NCI-H524 (cell line): ENCODE measurements around the gene HYOU1.
"Not testable (repeated sequence)": the region's sequence is repeated elsewhere in the genome, so short reads cannot be mapped to it uniquely, and the experiment has no call there.

Experiments
- DNase-seq, 2 experiments: peaks; one replicate each; lab custom pipeline; 2025; lab: John Stamatoyannopoulos, UW

Gene HYOU1

GRCh38 chr11:119046489-119046888 is 10.5 kb downstream of the HYOU1 start:
- no peak for DNase-seq

- DNase-seq = no peak
Measured at GRCh38 chr11:119044708-119045107, 12.3 kb downstream of the HYOU1 start.

DNA sequence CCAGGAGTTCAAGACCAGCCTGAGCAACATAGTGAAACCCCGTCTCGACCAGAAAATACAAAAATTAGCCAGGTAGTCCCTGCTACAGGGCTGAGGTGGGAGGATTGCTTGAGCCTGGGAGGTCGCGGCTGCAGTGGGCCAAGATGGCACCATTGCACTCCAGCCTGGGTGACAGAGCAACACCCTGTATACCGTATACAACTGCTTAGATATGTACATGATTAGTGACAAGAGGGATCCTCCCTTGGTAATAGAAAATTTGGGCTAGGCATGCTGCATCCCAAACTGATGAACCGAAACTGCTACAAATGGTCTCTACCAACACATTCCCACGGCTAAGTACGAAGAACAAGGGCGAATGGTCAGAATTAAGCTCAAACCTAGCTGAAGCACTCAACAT is 14.1 kb downstream of the HYOU1 start:
- no peak for DNase-seq

- DNase-seq = no peak
Measured at GRCh38 chr11:119041821-119042514, 15.0 kb downstream of the HYOU1 start.

DNA sequence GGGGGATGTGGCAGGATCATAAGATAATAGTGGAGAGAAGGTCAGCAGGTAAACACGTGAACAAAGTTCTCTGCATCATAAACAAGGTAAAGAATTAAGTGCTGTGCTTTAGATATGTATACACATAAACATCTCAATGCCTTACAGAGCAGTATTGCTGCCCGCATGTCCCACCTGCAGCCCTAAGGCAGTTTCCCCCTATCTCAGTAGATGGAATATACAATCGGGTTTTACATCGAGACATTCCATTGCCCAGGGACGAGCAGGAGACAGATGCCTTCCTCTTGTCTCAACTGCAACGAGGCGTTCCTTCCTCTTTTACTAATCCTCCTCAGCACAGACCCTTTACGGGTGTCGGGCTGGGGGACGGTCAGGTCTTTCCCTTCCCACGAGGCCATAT is 17.5 kb downstream of the HYOU1 start:
- DNase-seq = not testable (repeated sequence)

GRCh38 chr11:119038884-119039283 is 18.1 kb downstream of the HYOU1 start:
- no peak for DNase-seq

DNA sequence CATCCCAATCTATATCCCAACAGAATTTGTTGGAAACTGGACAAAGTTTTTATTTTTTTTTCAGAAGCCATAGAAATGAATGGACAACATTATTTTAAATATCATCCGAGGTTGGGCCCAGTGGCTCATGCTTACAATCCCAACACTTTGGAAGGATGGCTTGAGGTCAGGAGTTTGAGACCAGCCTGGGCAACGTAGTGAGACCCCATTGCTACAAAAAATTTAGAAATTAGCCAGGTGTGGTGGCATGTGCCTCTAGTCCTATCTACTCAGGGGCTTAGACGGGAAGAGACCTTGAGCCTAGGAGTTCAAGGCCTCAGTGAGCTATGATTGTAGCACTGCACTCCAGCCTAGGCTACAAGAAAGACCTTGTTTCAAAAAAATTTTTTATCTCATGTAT is 22.2 kb downstream of the HYOU1 start:
- no peak for DNase-seq

GRCh38 chr11:119033421-119033820 is 23.6 kb downstream of the HYOU1 start:
- DNase-seq = not testable (repeated sequence)

- no peak for DNase-seq
Measured at GRCh38 chr11:119031912-119032280, 25.1 kb downstream of the HYOU1 start.

- peak; percentile 92 to 96 for DNase-seq
Measured at GRCh38 chr11:119030329-119031047, 26.5 kb downstream of the HYOU1 start, which contains the start of gene SLC37A4. Gene SLC37A4, minus strand, starts transcription at chr11:119030877.

DNA sequence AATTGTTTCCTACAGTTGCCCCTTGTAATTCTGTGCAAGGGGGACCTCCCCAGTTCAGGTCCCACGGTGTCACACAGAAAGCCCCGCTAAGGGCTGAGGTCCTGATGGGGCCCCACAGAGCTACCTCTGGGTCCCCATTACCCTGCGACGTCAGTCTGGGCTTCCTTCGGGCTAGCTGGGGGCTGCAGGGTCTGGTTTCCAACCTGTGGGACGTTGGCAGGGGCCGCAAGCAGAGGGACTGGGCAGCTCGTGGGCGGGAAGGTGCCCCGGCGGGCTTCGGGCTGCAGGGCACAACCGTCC is 27.0 kb downstream of the HYOU1 start:
- no peak for DNase-seq

- DNase-seq = no peak
Measured at GRCh38 chr11:119029340-119030028, 27.5 kb downstream of the HYOU1 start.

- no peak for DNase-seq
Measured at GRCh38 chr11:119029069-119029339, 28.0 kb downstream of the HYOU1 start.

- no peak for DNase-seq
Measured at GRCh38 chr11:119028346-119029068, 28.5 kb downstream of the HYOU1 start.

- DNase-seq = no peak
Measured at GRCh38 chr11:119027561-119028345, 29.3 kb downstream of the HYOU1 start.

GRCh38 chr11:119026970-119027369 is 30.0 kb downstream of the HYOU1 start:
- DNase-seq = no peak

- DNase-seq = no peak
Measured at GRCh38 chr11:119025978-119026766, 30.8 kb downstream of the HYOU1 start.

- DNase-seq = no peak
Measured at GRCh38 chr11:119025541-119025940, 31.5 kb downstream of the HYOU1 start.

GRCh38 chr11:119025099-119025473 is 31.9 kb downstream of the HYOU1 start:
- DNase-seq = no peak

DNA sequence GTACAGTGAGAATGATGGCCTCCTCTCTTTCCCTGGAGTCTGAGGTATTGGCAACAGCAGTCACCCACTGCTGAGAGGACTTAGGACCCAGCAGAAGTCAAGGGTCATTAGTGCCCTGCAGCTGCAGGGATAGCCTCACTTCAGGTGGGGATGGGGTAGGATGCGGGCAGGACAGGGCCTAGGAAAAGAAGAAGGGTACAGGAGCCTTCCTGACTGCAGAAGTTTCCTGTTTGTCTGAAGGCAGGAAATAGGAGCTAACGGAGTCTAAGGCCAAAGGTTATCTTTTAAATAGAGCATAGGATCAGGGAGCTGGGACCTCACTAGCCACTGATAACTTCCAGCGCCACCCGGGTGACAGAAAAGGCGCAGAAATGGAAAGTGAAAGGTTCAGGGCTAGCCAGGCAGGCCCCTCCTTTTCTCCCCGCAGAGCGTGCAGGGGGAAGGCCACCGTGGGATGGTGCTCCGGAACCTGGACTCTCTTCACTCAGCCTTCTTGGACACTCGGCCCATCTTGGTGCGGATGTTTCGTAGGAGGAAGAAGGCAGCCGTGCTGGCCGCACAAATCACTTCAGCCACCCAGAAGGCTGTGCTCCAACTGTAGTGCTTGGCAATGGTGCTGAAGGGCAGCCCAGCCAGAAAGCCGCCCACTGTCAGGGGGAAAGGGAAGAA is 32.4 kb downstream of the HYOU1 start:
- no peak for DNase-seq

DNA sequence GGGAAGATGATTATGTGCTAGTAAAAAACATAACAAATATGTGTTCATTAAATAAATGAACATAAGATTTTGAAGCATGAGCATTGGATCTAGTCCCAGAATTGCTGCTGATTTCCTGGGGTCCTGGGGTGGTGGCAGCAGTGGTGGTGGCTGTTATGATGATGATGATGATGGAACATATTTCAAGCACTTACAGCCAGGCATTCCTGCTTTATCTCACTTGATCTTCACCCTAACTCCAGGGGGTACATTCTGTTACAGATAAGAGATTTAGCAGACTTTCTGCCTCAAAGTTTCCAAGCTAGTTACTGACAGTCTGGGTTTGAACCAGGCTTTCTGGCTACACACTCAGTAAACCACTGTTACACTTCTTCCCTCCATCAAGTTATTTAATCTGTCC is 33.3 kb downstream of the HYOU1 start:
- DNase-seq = no peak
